Activated naive CD8-positive, alpha-beta T cell treated with anti-CD3 and anti-CD28 coated beads for 36 hours (primary cell): Measurements from ENCODE around the gene FFAR4. TPM values are rescaled to one million over a fixed set of nuclear protein-coding genes. Genes with fewer than 3 reads are reported as not detected.

ENCODE experiments used
- DNase-seq: peaks from one replicate; pipeline ENCODE4 v3.0.0; 2021
- H3K27ac Mint-ChIP-seq: one replicate; pipeline ENCODE4 v1.8.0; 2022; ENCODE audit warnings: mild to moderate bottlenecking, moderate library complexity, mixed read lengths
- H3K27me3 Mint-ChIP-seq: one replicate; pipeline ENCODE4 v1.8.0; 2022; ENCODE audit warnings: mild to moderate bottlenecking, mixed read lengths
- H3K36me3 Mint-ChIP-seq: one replicate; pipeline ENCODE4 v1.8.0; 2021; ENCODE audit warnings: mild to moderate bottlenecking, mixed read lengths
- H3K4me1 Mint-ChIP-seq: one replicate; pipeline ENCODE4 v1.8.0; 2021; ENCODE audit warnings: mixed read lengths
- H3K4me3 Mint-ChIP-seq: one replicate; pipeline ENCODE4 v1.8.0; 2022; ENCODE audit warnings: mild to moderate bottlenecking, moderate library complexity, mixed read lengths
- H3K9me3 Mint-ChIP-seq: one replicate; pipeline ENCODE4 v1.8.0; 2022; ENCODE audit warnings: mixed read lengths
- total RNA-seq, 2 experiments: library from RNA; stranded (reverse); gene quantifications; one replicate each; pipeline ENCODE4 v1.2.3, GENCODE V29; 2021

Gene FFAR4
- total RNA-seq, 2 experiments from 2014 or later = not detected

DNA sequence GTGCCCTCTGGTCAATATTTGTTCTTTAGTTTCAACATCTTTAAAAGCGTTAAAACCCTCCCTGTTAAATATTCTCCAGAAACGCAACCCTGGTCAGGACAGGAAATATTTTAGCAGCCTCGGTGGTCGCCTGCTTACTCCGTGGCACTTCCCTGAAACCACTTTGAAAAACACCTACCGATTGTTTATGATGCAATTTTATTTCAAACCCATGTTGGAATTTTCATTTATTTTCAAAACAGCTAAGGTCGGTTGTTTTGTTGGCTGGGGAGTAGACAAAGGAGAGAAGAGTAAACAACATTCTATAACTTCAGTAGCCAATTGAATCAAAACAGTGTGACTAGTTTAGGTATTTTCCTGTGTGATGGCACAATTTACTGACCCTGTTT lies 35.3 kb downstream of the FFAR4 start:
- Mint-ChIP-seq H3K27me3 (peaks cover 65% of the 10 kb centered on the region), H3K36me3 (no peaks in the 10 kb centered on the region), H3K4me1 (no peaks in the 10 kb centered on the region), H3K4me3 (no peak overlapping the region), H3K9me3 (peaks cover 2% of the 10 kb centered on the region), H3K27ac (no peak overlapping the region)
- no peak for DNase-seq

DNA sequence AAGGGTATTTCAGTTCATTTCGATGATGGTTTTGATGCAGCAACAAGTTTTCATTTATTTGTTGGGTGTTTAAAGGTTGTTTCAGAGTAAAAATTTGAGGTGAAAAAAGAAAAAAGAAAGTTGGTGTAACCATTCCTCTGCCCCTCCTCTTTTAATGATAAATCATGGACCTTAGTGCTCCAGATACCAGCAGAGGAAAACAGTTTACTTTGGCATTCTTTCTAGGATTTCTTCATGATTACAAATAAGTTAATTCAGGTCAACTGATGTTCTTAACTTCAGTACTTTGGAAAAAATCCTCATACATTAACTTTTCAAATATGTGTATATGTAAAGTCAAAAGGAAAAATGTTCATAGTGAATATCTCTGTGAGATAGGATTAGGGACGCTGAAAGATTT lies 36.6 kb downstream of the FFAR4 start:
- Mint-ChIP-seq H3K9me3 (peaks cover 2% of the 10 kb centered on the region), H3K36me3 (no peaks in the 10 kb centered on the region), H3K27ac (no peak overlapping the region), H3K4me1 (no peaks in the 10 kb centered on the region), H3K27me3 (peaks cover 65% of the 10 kb centered on the region), H3K4me3 (no peak overlapping the region)
- no peak for DNase-seq

DNA sequence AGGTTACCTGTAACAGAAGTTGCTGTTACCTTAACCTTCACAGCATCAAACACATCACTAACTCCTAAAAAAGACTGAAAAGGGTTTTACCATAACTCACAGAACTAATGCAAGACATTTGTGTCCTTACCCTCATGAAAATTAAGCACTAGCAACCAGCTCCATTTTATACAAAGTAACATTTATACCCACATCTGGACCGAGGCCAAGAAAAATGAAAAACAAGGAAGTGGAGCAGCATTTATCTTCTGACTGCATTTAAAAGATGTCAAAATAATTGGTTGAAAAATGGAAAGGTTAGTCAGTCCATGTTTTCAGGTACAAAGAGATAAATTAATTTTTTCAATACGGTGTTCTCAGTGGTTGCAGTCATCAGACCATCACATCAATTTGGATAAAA lies 37.7 kb downstream of the FFAR4 start:
- DNase-seq = no peak
- peaks cover 2% of the 10 kb centered on the region for H3K9me3 Mint-ChIP-seq
- H3K4me1 Mint-ChIP-seq = no peaks in the 10 kb centered on the region
- H3K27ac Mint-ChIP-seq = no peak overlapping the region
- no peaks in the 10 kb centered on the region for H3K36me3 Mint-ChIP-seq
- peaks cover 65% of the 10 kb centered on the region for H3K27me3 Mint-ChIP-seq
- no peak overlapping the region for H3K4me3 Mint-ChIP-seq

DNA sequence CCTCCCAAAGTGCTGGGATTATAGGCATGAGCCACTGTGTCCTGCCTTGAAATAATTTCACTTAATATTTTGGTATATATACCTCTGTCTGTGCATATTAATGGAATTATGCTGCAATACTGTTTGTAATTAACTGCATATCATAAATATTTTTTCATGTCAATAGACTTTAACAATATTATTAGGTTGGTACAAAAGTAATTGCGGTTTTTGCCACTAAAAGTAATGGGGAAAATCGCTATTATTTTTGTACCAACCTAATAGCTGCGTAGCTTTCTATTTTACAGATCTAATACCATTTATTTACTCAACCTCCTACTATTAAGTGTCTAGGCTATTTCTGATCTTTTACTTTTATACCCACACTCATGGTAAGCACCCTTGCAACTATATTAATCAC lies 42.0 kb downstream of the FFAR4 start:
- no peak for DNase-seq
- H3K36me3 Mint-ChIP-seq = no peaks in the 10 kb centered on the region
- H3K27ac Mint-ChIP-seq = no peak overlapping the region
- no peaks in the 10 kb centered on the region for H3K4me1 Mint-ChIP-seq
- H3K9me3 Mint-ChIP-seq = peaks cover 2% of the 10 kb centered on the region
- H3K4me3 Mint-ChIP-seq = no peak overlapping the region
- H3K27me3 Mint-ChIP-seq = peaks cover 31% of the 10 kb centered on the region

DNA sequence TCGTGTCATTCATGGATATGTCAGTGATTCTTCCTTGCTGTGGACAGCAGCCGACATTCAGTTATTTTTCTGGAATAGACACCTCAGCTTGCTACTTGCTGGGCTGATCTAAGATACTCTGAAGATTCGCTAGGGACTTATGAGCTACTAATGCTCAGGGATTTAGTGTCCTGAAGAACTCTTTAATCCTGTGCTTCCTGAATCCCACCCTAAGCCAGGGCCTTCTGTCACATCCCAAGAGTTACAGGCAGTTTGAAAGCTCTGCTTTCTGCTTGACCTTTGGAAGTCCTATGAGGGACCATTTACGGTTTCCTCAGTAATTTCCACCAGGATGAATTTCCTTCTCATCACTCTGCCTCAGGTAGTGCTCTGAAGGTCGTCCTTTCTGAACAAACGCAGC lies 45.8 kb downstream of the FFAR4 start, which contains the start of gene PDE6C:
Gene PDE6C (plus strand): TSS at position 227 of the 400 bp plus-strand sequence. CDS start 189 bp downstream, outside the sequence.
- H3K36me3 Mint-ChIP-seq = no peaks in the 10 kb centered on the region
- H3K9me3 Mint-ChIP-seq = no peaks in the 10 kb centered on the region
- no peak within 1 kb of the TSS for H3K4me3 Mint-ChIP-seq
- no peak within 1 kb of the TSS for H3K27ac Mint-ChIP-seq
- H3K4me1 Mint-ChIP-seq = peaks cover 5% of the 10 kb centered on the region
- peaks cover 7% of the 10 kb centered on the region for H3K27me3 Mint-ChIP-seq
- no peak for DNase-seq

DNA sequence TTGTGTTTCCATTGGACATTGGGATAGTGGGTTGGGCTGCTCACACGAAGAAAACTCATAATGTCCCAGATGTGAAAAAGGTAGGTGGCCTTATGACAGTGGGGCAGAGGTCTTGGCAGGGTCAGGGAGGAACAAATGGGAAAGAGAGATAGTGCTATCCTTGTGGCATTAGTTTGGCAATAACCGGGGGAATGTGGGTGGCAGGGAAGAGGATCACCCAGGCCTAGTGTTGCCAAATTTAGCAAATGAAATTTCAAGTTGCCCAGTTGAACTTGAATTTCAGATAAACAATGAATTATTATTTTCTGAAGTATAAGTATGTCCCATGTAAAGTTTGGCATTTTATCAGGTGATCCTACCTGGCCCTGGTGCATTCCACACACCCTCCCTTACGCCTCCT lies 46.7 kb downstream of the FFAR4 start:
- no peaks in the 10 kb centered on the region for H3K36me3 Mint-ChIP-seq
- H3K4me1 Mint-ChIP-seq = peaks cover 5% of the 10 kb centered on the region
- no peak overlapping the region for H3K27ac Mint-ChIP-seq
- peaks cover 7% of the 10 kb centered on the region for H3K27me3 Mint-ChIP-seq
- H3K4me3 Mint-ChIP-seq = no peak overlapping the region
- H3K9me3 Mint-ChIP-seq = no peaks in the 10 kb centered on the region
- DNase-seq = no peak

DNA sequence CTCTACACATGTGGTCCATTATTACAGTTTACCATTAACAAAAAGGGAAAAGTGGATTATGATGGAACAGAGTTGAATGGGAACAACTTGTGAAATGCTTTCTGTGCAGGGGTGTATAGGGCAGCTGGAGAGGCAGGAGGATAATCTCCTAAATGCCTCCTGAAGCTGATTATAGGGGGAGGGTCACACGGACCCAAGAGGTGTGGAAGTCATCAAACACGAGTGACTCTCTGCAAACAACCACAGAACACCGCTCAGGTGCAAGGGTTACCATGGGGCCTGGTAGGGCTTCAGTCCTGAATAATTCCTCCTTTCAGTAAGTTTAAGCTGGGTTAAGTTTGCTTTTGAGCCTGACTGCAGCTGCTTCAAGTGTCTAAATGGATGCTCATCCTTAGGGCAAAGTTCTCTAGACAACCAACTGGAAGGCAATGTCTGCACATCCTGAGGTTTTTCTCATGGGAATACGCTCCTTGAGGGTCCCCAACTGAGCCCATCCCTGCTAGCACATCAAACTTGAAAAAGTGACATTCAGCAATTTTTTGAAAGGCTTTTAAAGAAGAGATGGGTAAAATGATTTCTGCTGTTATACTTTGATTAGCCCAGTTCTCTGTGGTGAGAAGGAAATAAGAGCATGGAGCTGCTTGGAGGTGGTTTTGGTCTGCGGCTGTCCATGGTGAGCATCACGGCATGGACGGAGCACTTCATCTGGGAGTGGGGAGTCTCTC lies 47.8 kb downstream of the FFAR4 start:
- Mint-ChIP-seq H3K4me1 (peaks cover 5% of the 10 kb centered on the region), H3K4me3 (no peak overlapping the region)

DNA sequence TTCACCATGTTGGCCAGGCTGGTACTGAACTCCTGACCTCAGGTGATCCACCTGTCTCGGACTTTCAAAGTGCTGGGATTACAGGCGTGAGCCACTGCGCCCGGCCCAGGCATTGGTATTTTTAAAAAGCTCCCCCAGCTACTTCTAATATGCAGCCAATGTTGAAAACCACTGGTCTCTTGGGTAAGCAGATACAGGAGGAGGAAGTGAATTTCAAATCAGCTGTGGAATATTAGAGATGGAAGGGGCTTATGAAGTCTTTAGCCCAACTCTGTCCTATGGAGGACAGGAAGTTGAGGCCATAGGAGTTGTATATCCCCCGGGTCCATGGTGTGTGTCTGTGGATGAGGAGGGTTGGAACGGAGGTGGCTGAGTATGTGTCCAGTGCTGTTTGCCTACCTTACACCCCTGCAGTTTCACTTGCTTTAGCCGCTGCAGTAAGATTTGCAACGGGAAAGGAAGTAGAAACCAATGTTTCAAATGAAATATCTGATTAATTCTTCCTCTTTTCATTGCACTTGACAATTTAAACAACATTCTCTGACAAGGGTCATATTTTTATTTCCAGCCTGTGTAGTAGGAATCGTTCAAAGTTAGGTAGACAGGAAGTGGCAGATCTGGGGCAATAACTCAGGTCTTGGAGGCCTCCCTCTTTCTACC lies 49.2 kb downstream of the FFAR4 start:
- H3K27ac Mint-ChIP-seq = no peak overlapping the region
- H3K36me3 Mint-ChIP-seq = no peaks in the 10 kb centered on the region
- DNase-seq = no peak
- H3K4me1 Mint-ChIP-seq = peaks cover 5% of the 10 kb centered on the region
- H3K9me3 Mint-ChIP-seq = no peaks in the 10 kb centered on the region
- H3K4me3 Mint-ChIP-seq = no peak overlapping the region
- peaks cover 3% of the 10 kb centered on the region for H3K27me3 Mint-ChIP-seq

More for the DNA sequence above, 47.8 kb downstream of the FFAR4 start:
- Mint-ChIP-seq H3K27ac (no peak overlapping the region), H3K36me3 (no peaks in the 10 kb centered on the region), H3K27me3 (peaks cover 7% of the 10 kb centered on the region), H3K9me3 (no peaks in the 10 kb centered on the region)
- DNase-seq = no peak

DNA sequence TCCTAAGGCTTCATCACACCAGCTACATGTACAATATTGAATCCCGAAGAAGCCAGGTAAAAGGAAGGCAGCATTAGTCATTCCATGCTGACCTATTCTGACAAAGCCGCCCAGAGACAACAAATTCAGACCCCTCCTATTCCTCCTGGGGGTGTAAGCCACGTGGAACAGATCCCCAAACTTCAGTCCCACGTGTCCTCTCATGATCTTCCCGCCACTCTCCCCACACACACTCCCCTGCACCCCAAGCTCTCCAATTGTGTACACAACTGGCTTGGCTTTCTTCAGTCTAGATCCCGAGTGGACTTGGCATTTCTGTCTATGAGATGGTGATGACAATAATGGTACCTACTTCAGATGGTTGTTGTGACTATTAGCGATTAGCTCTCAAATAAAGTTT lies 54.5 kb downstream of the FFAR4 start:
- H3K36me3 Mint-ChIP-seq = no peaks in the 10 kb centered on the region
- H3K9me3 Mint-ChIP-seq = no peaks in the 10 kb centered on the region
- no peak for DNase-seq
- no peak overlapping the region for H3K4me3 Mint-ChIP-seq
- peaks cover 2% of the 10 kb centered on the region for H3K4me1 Mint-ChIP-seq
- no peak overlapping the region for H3K27ac Mint-ChIP-seq
- peaks cover 21% of the 10 kb centered on the region for H3K27me3 Mint-ChIP-seq

DNA sequence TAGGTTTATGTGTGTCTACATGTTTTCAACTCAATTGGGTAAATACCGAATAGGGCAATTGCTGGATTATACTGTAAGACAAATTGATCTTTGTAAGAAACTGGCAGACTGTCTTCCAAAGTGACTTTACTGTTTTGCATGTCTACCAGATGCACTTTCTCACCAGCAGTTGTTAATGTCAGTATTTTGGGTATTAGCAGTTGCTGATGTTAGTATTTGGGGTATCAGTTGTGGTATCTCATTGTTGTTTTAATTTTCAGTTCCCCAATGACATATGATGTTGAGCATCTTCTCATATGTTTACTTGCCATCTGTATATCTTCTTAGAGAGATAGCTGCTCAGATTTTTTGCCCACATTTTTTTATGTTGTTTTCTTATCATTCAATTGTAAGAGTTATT lies 56.5 kb downstream of the FFAR4 start:
- peaks cover 23% of the 10 kb centered on the region for H3K27me3 Mint-ChIP-seq
- no peak overlapping the region for H3K4me3 Mint-ChIP-seq
- no peak overlapping the region for H3K27ac Mint-ChIP-seq
- H3K4me1 Mint-ChIP-seq = no peaks in the 10 kb centered on the region
- no peaks in the 10 kb centered on the region for H3K9me3 Mint-ChIP-seq
- no peak for DNase-seq
- H3K36me3 Mint-ChIP-seq = no peaks in the 10 kb centered on the region

DNA sequence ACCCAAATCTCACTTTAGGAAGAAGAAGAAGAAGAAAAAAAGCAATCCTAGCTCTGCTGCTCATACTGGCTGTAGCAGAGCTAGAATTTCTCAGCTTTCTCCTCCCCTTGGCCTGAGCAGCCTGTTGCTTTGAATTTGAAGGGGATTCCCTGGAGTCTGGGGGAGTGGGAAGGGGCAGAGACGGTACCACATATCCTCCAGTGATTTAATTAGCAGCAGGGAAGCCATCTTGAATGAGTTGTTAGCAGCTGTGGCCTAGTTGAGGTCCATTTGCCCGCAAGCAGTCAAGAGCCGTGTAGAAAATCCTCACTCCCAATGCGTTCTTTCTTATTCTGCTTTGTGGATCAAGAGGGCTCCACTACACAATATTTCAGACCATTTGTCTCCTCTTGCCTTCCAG lies 62.4 kb downstream of the FFAR4 start:
- H3K4me1 Mint-ChIP-seq = no peaks in the 10 kb centered on the region

DNA sequence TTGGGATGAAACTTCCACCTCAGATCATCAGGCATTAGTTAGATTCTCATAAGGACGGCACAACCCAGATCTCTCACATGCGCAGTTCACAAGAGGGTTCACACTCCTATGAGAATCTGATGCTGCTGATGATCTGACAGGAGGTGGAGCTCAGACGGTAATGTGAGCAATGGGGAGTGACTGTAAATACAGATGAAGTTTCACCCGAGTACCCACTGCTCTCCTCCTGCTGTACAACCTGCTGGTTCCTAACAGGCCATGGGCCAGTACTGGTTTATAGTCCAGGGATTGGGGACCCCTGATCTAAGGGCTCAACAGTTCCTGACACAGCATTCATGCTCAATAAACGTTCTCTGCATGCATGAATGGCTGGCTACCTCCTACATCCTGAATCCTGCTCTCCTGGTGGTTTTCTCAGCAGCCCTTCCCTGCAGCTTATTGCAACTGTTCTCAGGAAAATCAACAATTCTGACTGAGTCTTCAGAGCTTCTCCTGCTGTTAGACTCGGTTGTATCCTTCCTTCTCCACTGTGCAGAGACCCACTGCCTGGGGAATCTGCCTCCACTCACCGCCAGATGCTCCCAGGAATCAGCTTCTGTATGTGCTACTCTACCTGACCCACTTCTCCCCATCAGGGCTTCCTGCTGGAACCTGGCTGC lies 63.3 kb downstream of the FFAR4 start:
- no peaks in the 10 kb centered on the region for H3K4me1 Mint-ChIP-seq

More for the DNA sequence above, 62.4 kb downstream of the FFAR4 start:
- no peaks in the 10 kb centered on the region for H3K9me3 Mint-ChIP-seq
- H3K36me3 Mint-ChIP-seq = no peaks in the 10 kb centered on the region
- H3K27ac Mint-ChIP-seq = no peak overlapping the region
- peaks cover 24% of the 10 kb centered on the region for H3K27me3 Mint-ChIP-seq
- DNase-seq = no peak
- H3K4me3 Mint-ChIP-seq = no peak overlapping the region

DNA sequence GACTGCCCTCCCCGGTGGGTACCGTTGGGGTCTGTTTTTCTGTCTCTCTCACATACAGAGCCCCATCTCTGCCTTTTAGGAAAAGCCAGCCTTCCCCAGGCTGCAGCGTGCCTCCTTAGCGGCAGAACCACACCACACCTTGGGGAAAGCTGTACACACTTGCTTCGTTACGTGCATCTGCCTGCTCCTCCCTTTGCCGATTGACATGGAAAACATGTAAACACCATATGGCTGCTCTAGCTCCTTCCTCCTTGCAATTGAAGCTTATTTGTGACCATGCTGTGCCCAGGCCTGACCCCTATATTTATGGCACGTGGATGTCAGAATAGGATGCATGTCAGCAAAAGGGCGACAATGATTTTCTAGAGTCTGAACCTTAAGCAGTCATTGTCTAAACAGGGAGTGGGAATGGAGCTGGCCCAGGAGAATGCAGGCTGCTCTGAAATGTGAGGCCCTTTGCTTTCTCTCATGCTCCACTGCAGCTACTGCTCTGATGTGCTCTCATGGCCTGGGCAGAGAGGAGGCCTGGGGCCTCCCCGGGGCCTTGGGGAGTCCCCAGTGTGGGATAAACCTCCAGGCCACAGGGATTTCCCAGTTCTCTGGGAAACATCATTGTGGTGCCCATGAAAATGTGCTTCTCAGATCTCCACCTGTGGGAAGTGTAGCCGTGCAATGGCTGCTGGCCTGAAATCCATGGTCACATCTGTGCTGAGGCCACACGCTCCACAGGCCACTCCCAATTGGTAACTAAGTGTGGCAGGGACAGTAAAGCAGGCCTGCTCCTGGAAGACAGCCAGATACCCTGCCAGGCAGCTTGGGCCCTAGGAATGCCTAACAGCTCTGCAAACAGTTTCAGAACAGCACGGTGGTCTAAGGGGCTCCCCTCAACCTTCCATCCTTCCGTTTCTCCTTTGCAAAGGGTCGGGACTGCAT lies 64.4 kb downstream of the FFAR4 start:
- Mint-ChIP-seq H3K36me3 (no peaks in the 10 kb centered on the region), H3K4me3 (no peak overlapping the region), H3K9me3 (no peaks in the 10 kb centered on the region), H3K4me1 (no peaks in the 10 kb centered on the region), H3K27ac (no peak overlapping the region), H3K27me3 (peaks cover 17% of the 10 kb centered on the region)
- no peak for DNase-seq

More for the DNA sequence above, 63.3 kb downstream of the FFAR4 start:
- H3K27ac Mint-ChIP-seq = no peak overlapping the region
- H3K36me3 Mint-ChIP-seq = no peaks in the 10 kb centered on the region
- peaks cover 20% of the 10 kb centered on the region for H3K27me3 Mint-ChIP-seq
- no peak overlapping the region for H3K4me3 Mint-ChIP-seq
- no peak for DNase-seq
- H3K9me3 Mint-ChIP-seq = no peaks in the 10 kb centered on the region
